GM19023 (cell line): ENCODE data around the gene STAG3.
"Not testable (repeated sequence)": the region's sequence is repeated elsewhere in the genome, so short reads cannot be mapped to it uniquely, and the experiment has no call there.

Experiments used
- ATAC-seq: cut with Tn5 transposase; IDR thresholded peaks from one replicate; pipeline ENCODE4 v1.9.1; 2021; ENCODE audit warnings: mild to moderate bottlenecking, moderate library complexity; ENCODE audit not compliant: unreplicated experiment

The STAG3 gene

GRCh38 chr7:100173806-100174495 lies 3.8 kb upstream of the STAG3 start:
- ATAC-seq, result no peak

GRCh38 chr7:100174582-100174981 lies 3.1 kb upstream of the STAG3 start:
- no peak for ATAC-seq

DNA sequence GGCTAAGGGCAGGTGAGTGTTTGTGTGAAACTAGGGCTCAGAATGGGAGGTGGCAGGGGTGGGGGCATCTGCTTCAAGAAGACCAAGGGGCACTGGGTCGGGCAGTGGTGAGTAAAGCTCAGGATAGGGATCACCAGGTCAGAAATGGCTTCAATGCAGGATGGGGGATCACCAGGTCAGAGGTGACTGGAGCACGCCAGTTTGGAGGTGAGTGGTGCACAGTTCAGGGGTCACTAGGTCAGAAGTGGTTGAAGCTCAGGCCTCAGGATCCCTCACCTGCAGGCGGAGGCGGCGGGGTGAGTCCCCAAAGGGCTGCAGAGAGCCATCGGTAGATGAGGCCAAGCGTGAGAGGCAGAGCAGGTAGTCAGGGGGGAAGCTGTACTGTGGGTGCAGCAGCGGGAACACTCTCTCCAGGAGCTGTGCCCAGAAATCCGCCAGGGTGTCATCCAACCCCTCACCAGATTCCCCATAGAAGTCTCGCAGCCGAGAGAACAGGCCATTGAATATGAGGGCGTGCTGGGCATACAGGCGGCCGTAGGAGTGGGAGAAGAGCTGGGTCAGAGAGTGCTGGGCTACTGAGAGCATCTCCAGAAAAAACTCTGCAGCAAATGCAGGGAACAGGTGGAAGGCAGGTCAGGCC lies 2.3 kb upstream of the STAG3 start:
- ATAC-seq, result no peak

- no peak for ATAC-seq
These were observed 1.3 kb upstream of the STAG3 start for GRCh38 chr7:100176096-100177044.

DNA sequence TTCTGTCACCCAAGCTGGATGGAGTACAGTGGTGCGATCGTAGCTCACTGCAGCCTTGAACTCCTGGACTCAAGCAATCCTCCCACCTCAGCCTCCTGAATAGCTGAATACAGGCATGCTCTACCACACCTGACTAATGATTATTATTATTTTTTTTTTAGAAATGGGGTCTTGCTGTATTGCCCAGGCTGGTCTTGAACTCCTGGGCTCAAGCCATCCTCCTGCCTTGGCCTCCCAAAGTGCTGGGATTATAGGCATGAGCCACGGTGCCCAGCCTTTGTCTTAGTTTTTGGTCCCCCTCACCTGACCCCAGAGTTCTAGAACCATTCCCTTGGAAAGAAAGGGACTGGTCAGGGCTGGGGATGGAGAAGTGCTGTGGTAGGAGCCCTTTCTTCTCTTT lies 2.4 kb downstream of the STAG3 start:
- not testable (repeated sequence) for ATAC-seq

DNA sequence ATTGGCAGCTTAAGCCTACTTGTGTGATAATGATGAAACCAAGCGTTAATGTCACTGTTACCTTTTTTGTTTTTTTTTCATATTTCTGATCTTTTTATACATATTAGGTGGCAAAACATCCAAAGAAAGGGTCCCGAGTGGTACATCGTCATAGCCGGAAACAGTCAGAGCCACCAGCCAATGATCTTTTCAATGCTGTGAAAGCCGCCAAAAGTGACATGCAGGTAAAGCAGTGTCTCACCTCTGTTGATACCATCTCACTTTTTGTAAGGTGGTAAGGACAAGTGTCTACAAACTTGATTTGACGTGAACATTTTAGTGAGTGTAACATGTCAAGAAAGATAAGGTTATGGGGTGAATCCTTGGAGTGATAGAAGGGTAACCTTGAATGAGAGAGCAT lies 4.9 kb downstream of the STAG3 start:
- ATAC-seq, result not testable (repeated sequence)

- ATAC-seq, result not testable (repeated sequence)
These were observed 5.4 kb downstream of the STAG3 start for GRCh38 chr7:100183090-100183489.

DNA sequence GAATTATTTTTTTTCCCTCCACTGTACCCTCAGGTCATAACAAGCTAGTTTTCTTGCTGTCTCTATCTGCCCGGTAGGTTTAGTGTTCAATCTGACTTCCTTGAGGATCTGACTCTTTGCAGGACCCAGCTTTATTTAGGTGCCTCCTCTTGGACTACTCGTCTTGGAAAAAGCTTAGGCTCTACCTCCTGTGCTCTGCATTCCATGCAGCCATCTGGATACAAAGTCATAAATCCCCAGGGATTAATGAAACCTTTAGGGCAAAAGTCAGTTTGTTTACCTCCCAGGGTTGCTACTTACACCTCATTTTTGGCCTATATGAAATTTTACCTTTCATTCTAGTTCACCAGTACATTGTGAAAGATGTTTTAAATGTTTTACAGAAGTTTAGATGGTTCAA lies 8.0 kb downstream of the STAG3 start:
- no peak for ATAC-seq

- ATAC-seq, result no peak
These were observed 11.3 kb downstream of the STAG3 start for GRCh38 chr7:100189061-100189460.

GRCh38 chr7:100190048-100190711 lies 12.5 kb downstream of the STAG3 start:
- ATAC-seq, result no peak

- no peak for ATAC-seq
These were observed 14.1 kb downstream of the STAG3 start for GRCh38 chr7:100191775-100192174.

DNA sequence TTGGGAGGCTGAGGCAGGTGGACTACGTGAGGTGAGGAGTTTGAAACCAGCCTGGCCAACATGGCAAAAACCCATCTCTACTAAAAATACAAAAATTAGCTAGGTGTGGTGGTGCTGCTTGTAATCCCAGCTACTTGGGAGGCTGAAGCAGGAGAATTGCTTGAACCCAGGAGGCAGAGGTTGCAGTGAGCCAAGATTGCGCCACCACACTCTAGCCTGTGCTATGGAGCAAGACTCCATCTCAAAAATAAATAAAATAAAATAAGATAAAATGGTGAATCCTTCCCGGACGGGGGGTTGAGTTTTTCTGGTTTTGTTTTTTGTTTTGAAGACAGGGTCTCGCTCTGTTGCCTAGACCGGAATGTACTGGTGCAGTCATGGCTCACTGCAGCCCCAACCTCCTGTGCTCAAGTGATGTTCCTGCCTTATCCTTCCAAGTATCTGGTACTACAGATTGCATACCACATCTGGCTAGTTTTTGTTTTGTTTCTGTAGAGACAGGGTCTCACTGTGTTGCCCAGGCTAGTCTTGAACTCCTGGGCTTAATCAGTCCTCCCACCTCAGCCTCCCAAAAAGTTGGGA lies 14.7 kb downstream of the STAG3 start:
- not testable (repeated sequence) for ATAC-seq

GRCh38 chr7:100192969-100193368 lies 15.3 kb downstream of the STAG3 start:
- ATAC-seq, result no peak

DNA sequence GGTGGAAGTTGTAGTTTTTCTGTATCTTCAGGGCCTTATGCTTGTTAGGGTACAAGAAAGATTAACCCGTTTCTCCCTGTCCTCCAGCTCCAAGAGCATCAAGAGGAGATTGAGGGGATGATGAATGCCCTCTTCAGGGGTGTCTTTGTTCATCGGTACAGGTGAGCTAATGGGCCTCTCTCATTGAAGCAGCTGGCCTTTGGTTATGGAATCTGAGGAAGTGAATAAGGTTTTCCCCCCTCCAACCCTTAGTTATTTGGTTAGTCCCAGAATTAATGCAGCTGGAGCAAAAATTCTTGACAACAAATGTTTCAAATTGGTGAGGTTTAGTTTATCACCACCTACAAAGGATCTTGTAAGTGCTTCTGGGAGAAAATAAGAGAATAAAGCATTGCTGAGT lies 17.5 kb downstream of the STAG3 start:
- ATAC-seq, result no peak

GRCh38 chr7:100195901-100196322 lies 18.2 kb downstream of the STAG3 start:
- ATAC-seq, result not testable (repeated sequence)

DNA sequence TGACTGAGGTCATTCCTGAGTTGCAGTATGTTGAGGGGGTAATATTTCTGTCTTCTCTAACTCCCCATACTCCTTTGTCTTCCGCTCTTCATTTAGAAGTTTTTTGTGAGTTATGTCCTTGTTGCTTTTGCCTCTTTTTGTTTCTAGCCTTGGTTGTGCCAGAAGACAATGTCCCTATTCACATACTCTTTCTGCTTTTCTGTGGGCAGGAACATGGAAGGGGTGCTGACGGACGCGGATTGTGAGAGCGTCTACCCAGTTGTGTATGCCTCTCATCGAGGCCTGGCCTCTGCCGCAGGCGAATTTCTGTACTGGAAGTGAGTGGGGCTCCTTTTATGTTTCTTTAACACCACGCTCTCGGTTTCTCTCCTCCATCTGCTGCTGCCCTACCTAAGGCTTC lies 20.5 kb downstream of the STAG3 start:
- no peak for ATAC-seq

- ATAC-seq, result no peak
These were observed 23.0 kb downstream of the STAG3 start for GRCh38 chr7:100200693-100201092.

DNA sequence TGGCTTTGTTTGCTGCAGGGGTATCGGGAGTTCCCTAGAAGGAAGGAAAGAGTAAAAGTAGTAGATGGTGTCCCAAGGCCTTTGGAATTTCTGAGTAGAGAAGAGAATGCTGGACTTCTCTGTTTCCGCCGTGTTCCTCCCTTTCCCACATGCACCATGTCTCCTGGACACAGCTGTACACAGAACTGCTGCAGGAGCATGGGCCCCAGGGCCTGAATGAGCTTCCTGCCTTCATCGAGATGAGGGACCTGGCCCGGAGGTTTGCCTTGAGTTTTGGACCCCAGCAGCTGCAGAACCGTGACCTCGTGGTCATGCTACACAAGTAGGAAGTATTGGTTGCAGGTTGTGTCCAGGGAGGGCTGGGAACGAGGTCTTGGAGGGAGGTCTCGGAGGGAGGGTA lies 26.7 kb downstream of the STAG3 start:
- ATAC-seq, result no peak

GRCh38 chr7:100208911-100209408 lies 31.2 kb downstream of the STAG3 start:
- ATAC-seq, result peak; percentile 62

GRCh38 chr7:100209493-100209892 lies 31.8 kb downstream of the STAG3 start:
- no peak for ATAC-seq
